Mesendoderm (in vitro differentiated cells): ENCODE data around the gene PNKD.

Experiments
- DNase-seq: peaks from one replicate; pipeline ENCODE4 v3.0.0; 2013
- H2AK5ac ChIP-seq: 2 replicates; pipeline ENCODE4 v1.6.1; 2013; ENCODE audit warnings: low read length, inconsistent platforms
- H2BK120ac ChIP-seq: 2 replicates; pipeline ENCODE4 v1.6.1; 2013; ENCODE audit warnings: low read depth, mild to moderate bottlenecking, low read length, moderate library complexity, mixed read lengths
- H2BK15ac ChIP-seq: replicated peaks from 2 replicates; pipeline ENCODE4 v1.6.1; 2013; ENCODE audit warnings: low read depth, mild to moderate bottlenecking, moderate library complexity
- H2BK5ac ChIP-seq: 2 replicates; pipeline ENCODE4 v1.6.1; 2013; ENCODE audit warnings: low read length, inconsistent platforms
- H3K18ac ChIP-seq: 2 replicates; pipeline ENCODE4 v1.6.1; 2013; ENCODE audit warnings: mild to moderate bottlenecking, low read length, mixed read lengths
- H3K23ac ChIP-seq: one replicate; pipeline ENCODE4 v1.6.1; 2013; ENCODE audit warnings: low read length
- H3K27ac ChIP-seq: 2 replicates; pipeline ENCODE4 v1.5.1; 2013; ENCODE audit warnings: low read depth, mild to moderate bottlenecking, inconsistent platforms, low read length, moderate library complexity
- H3K27me3 ChIP-seq: 2 replicates; pipeline ENCODE4 v1.6.1; 2013; ENCODE audit warnings: low read length, control low read depth, mild to moderate bottlenecking, inconsistent platforms; ENCODE audit not compliant: insufficient read depth, poor library complexity
- H3K36me3 ChIP-seq: 2 replicates; pipeline ENCODE4 v1.6.1; 2013; ENCODE audit warnings: low read length, inconsistent platforms; ENCODE audit not compliant: control insufficient read depth, insufficient read depth
- H3K4ac ChIP-seq: one replicate; pipeline ENCODE4 v1.6.1; 2013; ENCODE audit warnings: low read depth, mild to moderate bottlenecking, low read length, moderate library complexity
- H3K4me1 ChIP-seq: 2 replicates; pipeline ENCODE4 v1.6.1; 2013; ENCODE audit warnings: low read depth, low read length, inconsistent platforms; ENCODE audit not compliant: control insufficient read depth
- H3K4me2 ChIP-seq: 2 replicates; pipeline ENCODE4 v1.6.1; 2013; ENCODE audit warnings: low read length
- H3K4me3 ChIP-seq: 2 replicates; pipeline ENCODE4 v1.5.1; 2013; ENCODE audit warnings: mild to moderate bottlenecking, low read length
- H3K56ac ChIP-seq: one replicate; pipeline ENCODE4 v1.6.1; 2013; ENCODE audit warnings: low read length
- H3K79me1 ChIP-seq: 2 replicates; pipeline ENCODE4 v1.6.1; 2013; ENCODE audit warnings: low read length, inconsistent platforms
- H3K79me2 ChIP-seq: 2 replicates; pipeline ENCODE4 v1.6.1; 2013; ENCODE audit warnings: mild to moderate bottlenecking, low read length; ENCODE audit not compliant: control insufficient read depth, insufficient read depth
- H3K9ac ChIP-seq: 2 replicates; pipeline ENCODE4 v1.6.1; 2013; ENCODE audit warnings: low read length, inconsistent platforms
- H4K5ac ChIP-seq: one replicate; pipeline ENCODE4 v1.6.1; 2013; ENCODE audit warnings: low read length
- H4K8ac ChIP-seq: one replicate; pipeline ENCODE4 v1.6.1; 2013; ENCODE audit warnings: low read depth, mild to moderate bottlenecking, control low read depth, low read length, moderate library complexity
- WGBS: extraction: QIAGEN DNeasy Blood & Tissue Kit; methylation state at CpG from one replicate; pipeline ENCODE4 v1.1.7; 2013; ENCODE audit warnings: low lambda C conversion rate, missing lambda C conversion rate; ENCODE audit not compliant: insufficient coverage; ENCODE audit errors: extremely low coverage; 5-methylcytosine and 5-hydroxymethylcytosine counted together

Gene PNKD

DNA sequence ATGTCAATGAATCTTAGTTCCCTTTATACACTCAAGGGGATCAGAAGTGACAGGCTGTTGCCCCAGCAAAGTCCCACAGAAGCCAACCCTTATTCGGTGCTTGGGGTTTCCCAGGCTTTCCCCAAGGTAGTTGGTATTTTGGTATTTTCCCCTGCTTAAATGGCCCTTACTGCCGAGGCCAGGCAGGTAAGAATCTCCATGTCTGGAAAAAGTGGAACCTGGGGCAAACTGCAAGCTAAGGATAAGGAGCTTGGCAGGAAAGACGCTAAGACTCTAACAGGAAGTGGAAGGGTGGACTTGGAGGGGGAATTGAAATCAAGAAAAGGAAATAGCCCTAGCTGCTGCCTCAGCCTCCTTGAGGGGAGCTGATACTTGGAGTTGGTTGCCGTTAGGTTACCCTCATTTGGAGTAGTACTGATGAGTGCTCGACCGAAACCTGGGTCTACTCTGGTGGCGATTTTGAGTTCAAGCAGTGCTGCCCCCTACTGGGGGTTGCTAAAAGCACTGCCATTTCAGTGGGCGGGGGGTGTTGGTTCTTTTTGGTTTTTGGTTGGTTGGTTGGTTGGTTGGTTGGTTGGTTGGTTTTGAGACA lies 12.8 kb upstream of the PNKD start:
- Histone ChIP-seq H4K5ac (no peak overlapping the region), H3K18ac (no peak overlapping the region), H2BK15ac (no peak overlapping the region), H3K4me3 (no peak overlapping the region), H3K4ac (no peak overlapping the region), H3K36me3 (peaks cover 12% of the 10 kb centered on the region), H3K27ac (no peak overlapping the region), H3K9ac (no peak overlapping the region), H3K79me2 (no peaks in the 10 kb centered on the region), H2BK120ac (no peak overlapping the region), H3K79me1 (no peaks in the 10 kb centered on the region), H3K23ac (no peak overlapping the region), H3K4me2 (no peak overlapping the region), H3K27me3 (no peaks in the 10 kb centered on the region), H4K8ac (no peak overlapping the region), H2AK5ac (no peak overlapping the region), H3K4me1 (no peaks in the 10 kb centered on the region), H2BK5ac (no peak overlapping the region), H3K56ac (no peak overlapping the region)
- no CpG with 5 or more reads among the region's 8 CpGs for WGBS
- peak; percentile 81 for DNase-seq

DNA sequence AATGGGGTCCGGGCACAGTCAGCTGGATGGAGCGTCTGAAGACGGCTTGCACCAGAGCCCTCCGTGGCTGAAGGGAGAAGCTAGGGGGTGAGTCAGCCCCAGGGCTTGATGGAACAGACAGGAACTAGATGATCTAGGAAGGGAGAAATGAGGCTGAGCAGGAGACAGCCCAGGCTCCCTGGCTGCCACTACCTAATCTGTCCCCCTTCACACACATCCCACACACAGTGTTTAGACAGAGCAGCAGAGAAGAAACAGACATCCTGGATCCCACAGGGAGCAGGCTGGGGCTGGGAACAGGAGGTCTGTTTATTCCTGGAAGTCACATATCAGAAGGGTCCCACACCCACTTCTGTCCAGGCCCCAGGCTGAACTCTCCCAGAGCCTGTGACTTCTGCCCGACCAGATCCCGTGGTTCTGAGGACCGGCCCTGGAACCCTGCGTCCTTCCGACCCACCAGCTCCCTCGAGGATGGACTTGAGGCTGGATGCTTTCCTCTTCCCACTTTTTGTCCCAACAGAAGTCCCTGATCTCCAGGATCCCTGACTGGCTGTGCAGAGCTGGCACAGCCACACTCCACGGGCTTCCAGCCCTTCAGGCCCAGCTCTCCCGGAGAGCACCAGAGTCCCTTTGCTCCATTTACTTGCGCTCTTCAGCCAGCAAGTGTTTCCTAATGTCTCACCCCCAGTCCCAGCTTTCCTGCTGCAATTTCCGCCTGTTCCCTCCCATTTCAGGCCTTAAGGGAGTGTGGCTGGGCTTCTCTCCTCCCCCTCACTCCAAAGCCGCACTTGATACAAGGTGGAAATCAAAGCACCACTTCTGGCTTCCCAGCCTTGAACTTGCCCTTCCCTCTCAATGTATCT lies 11.0 kb upstream of the PNKD start:
- Histone ChIP-seq H3K4me2 (no peak overlapping the region), H3K23ac (peak overlapping the region; percentile 16), H3K4ac (no peak overlapping the region), H2BK5ac (no peak overlapping the region), H3K79me2 (no peaks in the 10 kb centered on the region), H3K36me3 (peaks cover 3% of the 10 kb centered on the region), H3K27ac (no peak overlapping the region), H3K4me1 (no peaks in the 10 kb centered on the region), H2BK120ac (no peak overlapping the region), H2AK5ac (no peak overlapping the region), H4K5ac (no peak overlapping the region), H3K18ac (no peak overlapping the region), H2BK15ac (no peak overlapping the region), H3K56ac (no peak overlapping the region), H3K9ac (no peak overlapping the region), H3K4me3 (no peak overlapping the region), H4K8ac (no peak overlapping the region), H3K27me3 (no peaks in the 10 kb centered on the region), H3K79me1 (no peaks in the 10 kb centered on the region)
- peak; percentile 40 for DNase-seq
- no CpG with 5 or more reads among the region's 15 CpGs for WGBS

DNA sequence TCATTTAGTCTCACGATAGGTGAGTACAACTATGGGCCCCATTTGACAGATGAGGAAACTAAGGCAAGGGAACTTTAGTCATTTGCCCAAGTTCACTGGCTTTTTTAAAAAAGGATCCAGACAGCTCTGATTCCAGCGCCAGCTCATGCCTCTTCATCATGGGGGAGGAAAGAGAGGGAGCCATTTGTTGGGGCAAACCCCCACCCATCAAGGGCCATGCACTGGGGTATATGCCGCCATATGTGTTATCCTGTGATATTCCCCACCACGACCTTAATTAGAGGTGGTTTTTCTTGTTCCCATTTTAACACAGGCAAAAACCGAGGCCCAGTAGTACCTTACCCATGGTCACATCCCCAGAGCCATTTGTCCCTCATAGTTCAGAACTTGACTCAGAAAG lies 10.2 kb upstream of the PNKD start:
- DNase-seq = no peak
- no peak overlapping the region for H3K23ac ChIP-seq
- H2BK5ac ChIP-seq = no peak overlapping the region
- H3K27ac ChIP-seq = no peak overlapping the region
- H3K79me2 ChIP-seq = no peaks in the 10 kb centered on the region
- H2AK5ac ChIP-seq = no peak overlapping the region
- no peak overlapping the region for H3K4ac ChIP-seq
- H3K79me1 ChIP-seq = no peaks in the 10 kb centered on the region
- H3K4me1 ChIP-seq = no peaks in the 10 kb centered on the region
- H3K9ac ChIP-seq = no peak overlapping the region
- H4K5ac ChIP-seq = no peak overlapping the region
- no peak overlapping the region for H4K8ac ChIP-seq
- no peak overlapping the region for H3K18ac ChIP-seq
- no peak overlapping the region for H2BK15ac ChIP-seq
- no peak overlapping the region for H3K4me3 ChIP-seq
- H3K56ac ChIP-seq = no peak overlapping the region
- H3K4me2 ChIP-seq = no peak overlapping the region
- no CpG with 5 or more reads among the region's 5 CpGs for WGBS
- no peaks in the 10 kb centered on the region for H3K36me3 ChIP-seq
- no peaks in the 10 kb centered on the region for H3K27me3 ChIP-seq
- no peak overlapping the region for H2BK120ac ChIP-seq

DNA sequence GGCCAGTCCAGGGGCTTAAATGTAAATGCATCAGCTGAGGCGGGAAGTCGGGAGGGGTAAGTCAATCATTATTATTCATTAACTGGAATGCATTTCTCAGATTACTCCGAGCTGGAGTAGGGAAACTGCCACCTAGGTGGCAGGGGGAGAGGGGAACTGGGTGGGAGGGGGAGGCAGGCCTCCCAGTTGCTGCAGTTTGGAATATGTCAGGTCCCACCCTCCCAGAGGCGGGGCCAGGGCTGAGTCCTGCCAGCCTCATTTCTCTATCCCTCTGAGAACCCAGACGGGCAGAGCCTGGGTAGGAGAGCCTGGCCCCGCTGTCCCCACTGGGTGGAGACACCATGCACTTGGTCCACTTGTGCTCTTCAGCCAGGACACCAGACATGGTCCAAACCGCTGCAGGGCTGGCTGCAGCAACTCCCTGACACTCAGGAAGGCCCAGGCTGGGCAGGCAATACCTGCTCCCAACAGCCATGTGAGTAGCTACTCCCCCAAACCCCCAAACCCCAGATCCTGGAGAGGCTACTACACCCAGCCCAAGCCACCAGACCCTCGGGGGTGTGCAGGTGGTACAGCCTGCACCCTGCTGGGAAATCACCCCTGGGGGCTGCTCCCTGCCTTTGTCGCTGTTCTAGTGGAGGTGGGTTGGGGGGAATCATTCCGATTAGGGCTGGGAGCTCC lies 9.4 kb upstream of the PNKD start, which contains the start of gene GPBAR1:
GPBAR1 (plus strand) TSS at position 274 of the 681 bp plus-strand sequence. CDS start 1,710 bp downstream, outside the sequence.
- H3K4me2 ChIP-seq = no peak within 1 kb of the TSS
- no peak within 1 kb of the TSS for H4K5ac ChIP-seq
- H3K56ac ChIP-seq = no peak within 1 kb of the TSS
- H3K4me3 ChIP-seq = no peak within 1 kb of the TSS
- WGBS = no CpG with 5 or more reads among the region's 10 CpGs
- H3K27ac ChIP-seq = no peak within 1 kb of the TSS
- no peaks in the 10 kb centered on the region for H3K79me1 ChIP-seq
- H3K9ac ChIP-seq = no peak within 1 kb of the TSS
- no peak within 1 kb of the TSS for H4K8ac ChIP-seq
- H2BK15ac ChIP-seq = no peak within 1 kb of the TSS
- H3K36me3 ChIP-seq = no peaks in the 10 kb centered on the region
- no peak within 1 kb of the TSS for H3K18ac ChIP-seq
- H3K27me3 ChIP-seq = no peaks in the 10 kb centered on the region
- no peak within 1 kb of the TSS for H2BK120ac ChIP-seq
- H2BK5ac ChIP-seq = no peak within 1 kb of the TSS
- H3K79me2 ChIP-seq = no peaks in the 10 kb centered on the region
- H3K4ac ChIP-seq = no peak within 1 kb of the TSS
- H3K4me1 ChIP-seq = no peaks in the 10 kb centered on the region
- H3K23ac ChIP-seq = no peak within 1 kb of the TSS
- DNase-seq = peak; percentile 71
- no peak within 1 kb of the TSS for H2AK5ac ChIP-seq

DNA sequence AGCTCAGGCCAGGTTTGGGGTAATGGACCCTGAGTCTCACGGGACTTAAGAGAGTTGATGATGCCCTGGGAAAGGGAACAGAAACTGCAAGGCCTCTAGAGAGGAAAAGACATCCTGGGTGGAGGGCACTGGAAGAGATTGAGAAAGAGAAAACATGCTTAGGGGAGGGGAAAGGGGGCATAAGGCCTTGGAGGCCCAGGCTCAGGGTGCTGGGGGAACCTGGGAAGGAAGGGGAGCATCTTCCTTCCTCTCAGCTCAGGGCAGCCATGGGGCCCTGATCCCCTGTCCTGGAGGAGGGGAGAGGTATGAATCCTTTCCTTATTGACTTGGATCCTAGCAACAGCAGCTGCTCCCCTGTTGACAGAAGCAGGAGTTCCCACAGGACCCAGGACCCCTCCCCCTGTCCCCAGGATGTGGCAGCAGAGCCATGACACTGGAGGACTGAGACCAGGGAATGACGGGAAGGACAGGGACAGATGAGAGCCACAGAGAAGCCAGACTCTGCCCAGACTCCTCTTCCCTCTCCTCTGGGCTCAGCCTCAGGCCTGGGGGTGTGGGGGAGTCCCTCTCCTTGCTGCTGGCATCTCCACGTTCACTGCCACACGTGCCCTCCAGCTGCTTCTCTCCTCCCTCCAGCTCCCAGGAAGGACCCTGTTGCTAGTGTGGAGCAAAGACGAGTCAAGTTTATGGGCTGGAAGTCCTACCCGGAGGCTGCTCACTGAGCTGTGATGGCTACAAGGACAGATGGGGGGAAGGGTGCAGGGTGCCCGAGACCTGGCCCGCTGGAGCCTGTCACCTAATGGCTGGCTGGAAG lies 8.7 kb upstream of the PNKD start:
- no peaks in the 10 kb centered on the region for H3K4me1 ChIP-seq
- WGBS = no CpG with 5 or more reads among the region's 8 CpGs
- H3K79me2 ChIP-seq = no peaks in the 10 kb centered on the region
- H3K4me3 ChIP-seq = no peak overlapping the region
- no peak overlapping the region for H3K18ac ChIP-seq
- H4K5ac ChIP-seq = no peak overlapping the region
- no peak overlapping the region for H2BK15ac ChIP-seq
- no peaks in the 10 kb centered on the region for H3K27me3 ChIP-seq
- H4K8ac ChIP-seq = no peak overlapping the region
- DNase-seq = peak; percentile 78
- no peak overlapping the region for H3K9ac ChIP-seq
- H3K27ac ChIP-seq = no peak overlapping the region
- H2BK5ac ChIP-seq = no peak overlapping the region
- no peak overlapping the region for H2AK5ac ChIP-seq
- no peak overlapping the region for H3K4me2 ChIP-seq
- H3K56ac ChIP-seq = no peak overlapping the region
- no peak overlapping the region for H3K4ac ChIP-seq
- no peaks in the 10 kb centered on the region for H3K79me1 ChIP-seq
- H3K23ac ChIP-seq = no peak overlapping the region
- H3K36me3 ChIP-seq = peaks cover 1% of the 10 kb centered on the region
- no peak overlapping the region for H2BK120ac ChIP-seq
